Pancreas (tissue), 10 donors: Measurements from ENCODE around the gene AFF3. TPM values are rescaled to one million over a fixed set of nuclear protein-coding genes. Genes with fewer than 3 reads are reported as not detected.
A peak's percentile ranks its signal among the peaks of the same experiment; 100 is the strongest.

Experiments used
- ATAC-seq, 4 donors: fragments of 200-7000 bp; cut with Tn5 transposase; one replicate each; pipeline versions ENCODE4 v1.8.0 to v1.9.1; 2020; ENCODE audit warnings: mild to moderate bottlenecking in 4 of 4, moderate library complexity in 4 of 4
- DNase-seq, 6 donors: peaks; one replicate each; pipeline ENCODE4 v3.0.0-alpha.2; 2020
- FAIRE-seq: peaks from 2 replicates; lab custom pipeline; 2012; peaks lifted over from hg19 to GRCh38; lab: Jason Lieb, UNC
- H3K27ac ChIP-seq, 4 donors: fragments of 200-600 bp; sonication (generic); 1 replicate in 3 of 4; 2 replicates in 1 of 4; pipeline versions ENCODE4 v1.5.0 to v1.8.0; 2020
- H3K27me3 ChIP-seq, 4 donors: fragments of 200-600 bp; one replicate each; pipeline ENCODE4 v1.8.0; 2021
- H3K36me3 ChIP-seq, 3 donors: fragments of 200-600 bp; sonication (generic) in 1 of 3; one replicate each; pipeline versions ENCODE4 v1.5.0 to v1.8.0; 2020 to 2021
- H3K4me1 ChIP-seq, 3 donors: fragments of 200-600 bp; one replicate each; pipeline ENCODE4 v1.8.0; 2021
- H3K4me3 ChIP-seq, 4 donors: fragments of 200-600 bp; sonication (generic) in 2 of 4; one replicate each; pipeline versions ENCODE4 v1.5.0 to v1.8.0; 2020 to 2021
- H3K9me3 ChIP-seq, 4 donors: fragments of 200-600 bp; one replicate each; pipeline ENCODE4 v1.8.0; 2021
- WGBS, 2 donors: extraction: QIAGEN DNeasy Blood & Tissue Kit; methylation state at CpG; one replicate each; pipeline ENCODE4 v1.1.7; 2013; 5-methylcytosine and 5-hydroxymethylcytosine counted together
- intact Hi-C, 3 donors: fragments of 100-400 bp; cut with DNase I; formaldehyde crosslinking; loops; one replicate each; pipeline versions ENCODE4 v1.11.1 to v1.14.2; 2022
- polyA plus RNA-seq, 2 donors: library from polyadenylated mRNA; stranded (reverse); fragments of 200-250 nt; gene quantifications; one replicate each; pipeline ENCODE4 v1.2.3, GENCODE V29; 2013
- total RNA-seq, 6 donors: library from RNA; stranded (reverse); fragmentation: NEBNext Ultra II Directional in 4 of 6; extraction: Animal tissue kit (Norgen Biotek cat#: 25700) in 4 of 6; gene quantifications; one replicate each; pipeline versions ENCODE4 v1.2.1 to v1.2.4, GENCODE V29; 2021 to 2023
- TF ChIP-seq, protein P1 (sequence below), 4 donors: fragments of 200-600 bp; sonication (generic) in 3 of 4; IDR thresholded peaks; one replicate each; pipeline versions ENCODE4 v1.5.0 to v1.8.0; 2021; ENCODE audit warnings: antibody characterized with exemption in 4 of 4
- donor health status: healthy with polysubstance abuse.
- donor health status: DM: no; HTN: no; CAD: no; lungs with moderate emphysema.
- donor health status: DM: no; HTN: no; CAD: no.
- donor health status: control.
- donor health status: control.
- donor health status: Bipolar disorder and iron deficiency.
- donor health status: DM: yes; HTN: yes; CAD: no.
- donor health status: DM: no; HTN: no; CAD: no.
- donor health status: DM: no; HTN: no; CAD: no.
- donor health status: DM: yes; HTN: yes; CAD: no.

AFF3 gene
- total and polyA plus RNA-seq, 8 donors, result 0.19 to 1.1 (median 0.54) TPM

DNA sequence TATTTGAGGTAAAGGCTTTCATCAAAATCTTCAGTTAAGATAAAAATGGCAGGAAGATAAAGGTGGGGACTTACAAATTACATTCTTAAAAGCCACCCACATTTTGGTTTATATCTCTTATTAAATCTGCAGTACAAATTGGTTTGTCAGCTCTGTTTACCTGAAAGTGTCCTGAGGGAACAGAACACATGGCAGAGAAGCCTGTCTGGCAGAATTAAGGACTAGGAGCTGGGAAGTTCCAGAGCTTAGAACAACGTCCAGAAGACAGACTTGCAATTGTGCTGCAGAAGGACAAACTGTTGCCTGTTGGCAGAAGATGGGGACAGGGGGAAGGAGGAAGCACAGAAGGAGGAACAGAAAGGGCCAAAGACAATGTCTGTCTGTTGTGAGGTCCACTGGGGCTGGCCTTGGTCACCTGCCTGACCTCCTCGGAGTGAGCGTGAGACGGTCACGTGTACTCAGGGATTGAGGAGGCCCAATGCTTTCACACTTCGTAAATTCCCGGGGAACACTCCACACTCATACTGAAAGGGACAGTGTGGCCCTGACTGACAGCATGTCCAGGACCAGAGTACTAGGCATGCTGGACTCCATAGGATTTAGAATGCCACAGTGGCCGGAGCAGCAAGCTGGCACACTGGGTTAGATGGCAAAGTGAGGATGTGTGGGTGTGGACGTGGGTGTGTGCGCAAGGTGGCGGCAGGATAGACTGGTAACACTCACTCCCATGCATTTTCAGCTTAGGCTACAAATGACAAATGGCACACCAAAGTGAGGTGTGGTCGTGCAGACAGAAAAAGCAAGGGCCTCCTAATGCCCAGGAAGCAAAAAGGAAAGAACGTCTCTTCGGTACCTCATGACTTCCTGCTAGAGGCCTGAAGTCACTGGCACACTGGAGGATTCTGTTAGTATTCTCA lies 441.6 kb downstream of the AFF3 start:
- H3K27me3 ChIP-seq, result no peaks in the 10 kb centered on the region
- H3K4me1 ChIP-seq, result no peaks in the 10 kb centered on the region
- TF ChIP-seq, protein P1, sequence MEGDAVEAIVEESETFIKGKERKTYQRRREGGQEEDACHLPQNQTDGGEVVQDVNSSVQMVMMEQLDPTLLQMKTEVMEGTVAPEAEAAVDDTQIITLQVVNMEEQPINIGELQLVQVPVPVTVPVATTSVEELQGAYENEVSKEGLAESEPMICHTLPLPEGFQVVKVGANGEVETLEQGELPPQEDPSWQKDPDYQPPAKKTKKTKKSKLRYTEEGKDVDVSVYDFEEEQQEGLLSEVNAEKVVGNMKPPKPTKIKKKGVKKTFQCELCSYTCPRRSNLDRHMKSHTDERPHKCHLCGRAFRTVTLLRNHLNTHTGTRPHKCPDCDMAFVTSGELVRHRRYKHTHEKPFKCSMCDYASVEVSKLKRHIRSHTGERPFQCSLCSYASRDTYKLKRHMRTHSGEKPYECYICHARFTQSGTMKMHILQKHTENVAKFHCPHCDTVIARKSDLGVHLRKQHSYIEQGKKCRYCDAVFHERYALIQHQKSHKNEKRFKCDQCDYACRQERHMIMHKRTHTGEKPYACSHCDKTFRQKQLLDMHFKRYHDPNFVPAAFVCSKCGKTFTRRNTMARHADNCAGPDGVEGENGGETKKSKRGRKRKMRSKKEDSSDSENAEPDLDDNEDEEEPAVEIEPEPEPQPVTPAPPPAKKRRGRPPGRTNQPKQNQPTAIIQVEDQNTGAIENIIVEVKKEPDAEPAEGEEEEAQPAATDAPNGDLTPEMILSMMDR (IDR thresholded peaks at IDR 0.05), result no peak
- ATAC-seq (peak in 3 of 4 donors; percentile 18 to 64 (median 64)), DNase-seq (no peak), FAIRE-seq (no peak)
- intact Hi-C loops, result no loop called here
- no peak overlapping the region for H3K27ac ChIP-seq
- WGBS, 2 donors, result 76% methylated on average over 14 of the region's 14 CpGs
- H3K36me3 ChIP-seq, result no peaks in the 10 kb centered on the region
- no peaks in the 10 kb centered on the region for H3K9me3 ChIP-seq
- no peak overlapping the region for H3K4me3 ChIP-seq

DNA sequence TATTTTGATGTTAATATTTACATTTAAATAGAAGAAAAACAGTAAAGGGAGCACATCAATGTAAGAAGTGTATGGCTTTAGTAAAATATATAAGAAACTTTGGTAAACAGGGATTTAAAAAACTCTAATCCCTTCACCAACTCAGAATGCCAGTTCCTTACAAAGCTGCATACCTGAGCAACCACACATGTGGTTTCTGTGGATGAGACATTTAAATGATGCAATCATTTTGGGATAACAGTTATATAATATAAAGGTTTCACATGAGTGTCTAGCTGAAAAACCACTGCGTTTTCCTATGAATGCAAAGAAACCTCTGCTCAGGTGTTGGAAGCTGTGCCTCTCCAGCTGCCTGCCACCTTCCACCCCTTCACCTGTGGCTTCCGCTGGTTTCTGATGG lies 443.5 kb downstream of the AFF3 start:
- TF ChIP-seq, protein P1 (IDR thresholded peaks at IDR 0.05), result no peak
- Histone ChIP-seq H3K9me3 (no peaks in the 10 kb centered on the region), H3K4me3 (no peak overlapping the region), H3K27ac (no peak overlapping the region), H3K27me3 (no peaks in the 10 kb centered on the region), H3K36me3 (no peaks in the 10 kb centered on the region), H3K4me1 (no peaks in the 10 kb centered on the region)
- intact Hi-C loops, result no loop called here
- 93 to 99% methylated on average over 2 of the region's 2 CpGs for WGBS, 2 donors
- no peak for DNase-seq
- ATAC-seq, result no peak
- FAIRE-seq, result no peak

DNA sequence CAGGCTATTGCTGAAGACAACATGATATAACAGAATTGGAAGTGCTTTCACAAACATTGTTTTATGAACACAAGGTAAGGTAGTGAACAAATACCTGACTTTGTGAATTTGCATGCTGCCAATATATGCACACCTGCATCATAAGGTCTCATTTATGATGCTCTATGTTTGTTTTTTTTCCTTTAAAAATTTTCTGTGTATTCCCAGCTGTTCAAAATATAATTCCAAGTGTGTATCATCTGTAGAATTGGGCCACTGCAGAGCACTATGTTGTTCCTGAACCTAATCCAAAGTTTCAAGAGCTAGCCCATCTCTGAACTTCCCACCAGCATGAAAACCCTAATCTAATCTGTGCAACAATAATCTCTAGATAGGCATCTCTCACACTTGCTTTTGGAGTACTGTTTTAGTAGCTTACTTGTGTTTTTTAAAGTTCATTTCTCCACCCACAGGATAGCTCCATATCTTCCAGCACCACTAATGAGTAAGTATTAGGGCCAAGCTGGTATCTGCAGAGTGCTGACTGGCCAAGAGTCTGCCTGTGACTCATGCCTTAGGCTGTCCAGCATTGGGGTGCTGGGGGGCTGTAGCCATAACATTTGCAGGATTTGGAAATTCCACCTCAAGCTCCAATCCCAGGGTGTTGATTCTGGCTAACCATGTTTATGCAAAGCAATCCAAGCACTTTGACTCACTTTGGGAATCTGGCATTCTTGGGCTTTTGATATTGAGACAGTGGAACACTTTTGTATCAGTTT lies 444.4 kb downstream of the AFF3 start:
- Histone ChIP-seq H3K36me3 (no peaks in the 10 kb centered on the region), H3K27ac (no peak overlapping the region), H3K4me3 (no peak overlapping the region), H3K27me3 (peaks cover 0 to 3% (median 0%) of the 10 kb centered on the region in 4 donors), H3K4me1 (no peaks in the 10 kb centered on the region), H3K9me3 (no peaks in the 10 kb centered on the region)
- ATAC-seq (peak in 2 of 4 donors; percentile 28 to 54), DNase-seq (no peak), FAIRE-seq (no peak)
- intact Hi-C loops, result no loop called here
- TF ChIP-seq, protein P1 (IDR thresholded peaks at IDR 0.05), result no peak

DNA sequence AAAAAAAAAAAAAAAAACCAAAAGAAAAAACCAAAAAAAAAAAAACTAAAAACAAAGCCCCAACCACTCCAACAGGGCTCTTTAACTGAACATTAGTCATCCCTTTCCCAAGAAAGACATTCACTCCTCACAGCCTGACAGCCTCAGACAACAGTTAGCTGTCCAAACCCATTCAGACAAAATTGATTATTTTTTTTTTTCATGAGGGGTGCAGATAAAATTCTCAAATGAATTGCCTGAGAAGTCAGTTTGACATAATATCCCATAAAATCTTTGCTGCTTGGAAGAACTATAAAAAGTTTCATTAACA lies 446.5 kb downstream of the AFF3 start:
- Histone ChIP-seq H3K27ac (no peak overlapping the region), H3K27me3 (peaks cover 0 to 3% (median 0%) of the 10 kb centered on the region in 4 donors), H3K9me3 (no peaks in the 10 kb centered on the region), H3K36me3 (no peaks in the 10 kb centered on the region), H3K4me1 (no peaks in the 10 kb centered on the region), H3K4me3 (no peak overlapping the region)
- intact Hi-C loops, result no loop called here
- ATAC-seq (no peak), DNase-seq (no peak), FAIRE-seq (no peak)
- TF ChIP-seq, protein P1 (IDR thresholded peaks at IDR 0.05), result no peak
